GM18502 (cell line): Measurements from ENCODE around the gene PEA15.

Experiments used
- ATAC-seq: cut with Tn5 transposase; IDR thresholded peaks from one replicate; pipeline ENCODE4 v1.9.1; 2021; ENCODE audit warnings: mild to moderate bottlenecking; ENCODE audit not compliant: unreplicated experiment, poor library complexity

PEA15 gene

GRCh38 chr1:160264795-160265307, 59.7 kb downstream of the PEA15 start:
- no peak for ATAC-seq
